Gastroesophageal sphincter (tissue), 3 donors: Measurements from ENCODE around the gene EPHA8.

Source experiments
- EP300 ChIP-seq: sonication (generic); formaldehyde crosslinking; IDR thresholded peaks from one replicate; pipeline ENCODE4 v1.6.1; 2017; ENCODE audit warnings: antibody characterized with exemption, mild to moderate bottlenecking
- POLR2AphosphoS5 ChIP-seq: sonication (generic); formaldehyde crosslinking; IDR thresholded peaks from one replicate; pipeline ENCODE4 v1.6.1; 2017; ENCODE audit warnings: antibody characterized with exemption
- TF ChIP-seq, protein P1 (sequence below), 4 experiments: fragments of 200-600 bp in 2 of 4; fragments of 450-650 bp in 2 of 4; sonication (generic) in 1 of 4; IDR thresholded peaks; one replicate each; pipeline ENCODE4 v1.5.1; 2017 to 2019; ENCODE audit warnings: antibody characterized with exemption in 4 of 4, mild to moderate bottlenecking in 2 of 4, moderate library complexity in 2 of 4

DNA sequence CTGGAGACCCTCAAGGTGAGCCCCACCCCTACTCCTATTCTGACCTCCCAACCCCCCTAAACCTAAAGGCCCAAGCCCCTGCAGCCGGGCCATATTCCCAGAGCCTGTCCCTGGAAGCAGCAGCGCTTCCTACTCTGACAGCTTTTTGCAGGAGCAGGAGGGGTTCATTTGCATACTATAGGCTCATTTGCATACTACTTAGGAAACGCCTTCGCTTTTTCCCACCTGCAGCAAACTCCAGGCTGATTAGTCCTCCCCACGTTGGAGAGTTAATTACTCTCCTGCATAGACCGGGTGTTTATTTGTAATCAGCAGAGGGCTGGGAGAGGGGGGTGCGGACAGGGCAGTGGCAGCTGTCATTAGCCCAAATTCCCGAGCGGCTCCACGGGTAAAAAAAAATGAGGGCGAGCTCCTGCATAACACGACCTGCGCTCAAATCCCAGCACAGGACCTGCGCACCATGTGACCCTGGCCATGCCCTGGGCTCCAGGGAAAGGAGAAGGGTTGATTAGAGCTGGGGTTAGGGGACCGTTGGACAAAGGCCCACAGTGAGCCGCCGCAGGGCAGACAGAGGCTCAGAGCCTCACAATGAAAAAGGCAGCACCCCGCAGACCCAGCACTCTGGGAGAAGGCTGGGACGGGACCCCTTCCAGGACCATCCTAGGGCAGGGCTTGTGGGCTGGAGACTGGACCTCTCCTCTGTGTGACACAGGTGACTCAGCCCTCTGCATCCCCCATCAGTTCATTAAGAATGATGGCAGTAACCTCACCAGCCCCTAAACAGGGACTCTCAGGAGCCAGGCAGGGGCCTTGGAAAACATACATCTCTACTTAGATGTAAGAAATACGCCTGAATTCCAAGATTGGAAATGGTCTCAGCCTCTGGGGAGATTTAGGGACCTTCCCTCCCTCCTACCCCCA, 63.2 kb downstream of the EPHA8 start:
- TF ChIP-seq EP300 (no peak), POLR2AphosphoS5 (no peak)
- TF ChIP-seq, protein P1, sequence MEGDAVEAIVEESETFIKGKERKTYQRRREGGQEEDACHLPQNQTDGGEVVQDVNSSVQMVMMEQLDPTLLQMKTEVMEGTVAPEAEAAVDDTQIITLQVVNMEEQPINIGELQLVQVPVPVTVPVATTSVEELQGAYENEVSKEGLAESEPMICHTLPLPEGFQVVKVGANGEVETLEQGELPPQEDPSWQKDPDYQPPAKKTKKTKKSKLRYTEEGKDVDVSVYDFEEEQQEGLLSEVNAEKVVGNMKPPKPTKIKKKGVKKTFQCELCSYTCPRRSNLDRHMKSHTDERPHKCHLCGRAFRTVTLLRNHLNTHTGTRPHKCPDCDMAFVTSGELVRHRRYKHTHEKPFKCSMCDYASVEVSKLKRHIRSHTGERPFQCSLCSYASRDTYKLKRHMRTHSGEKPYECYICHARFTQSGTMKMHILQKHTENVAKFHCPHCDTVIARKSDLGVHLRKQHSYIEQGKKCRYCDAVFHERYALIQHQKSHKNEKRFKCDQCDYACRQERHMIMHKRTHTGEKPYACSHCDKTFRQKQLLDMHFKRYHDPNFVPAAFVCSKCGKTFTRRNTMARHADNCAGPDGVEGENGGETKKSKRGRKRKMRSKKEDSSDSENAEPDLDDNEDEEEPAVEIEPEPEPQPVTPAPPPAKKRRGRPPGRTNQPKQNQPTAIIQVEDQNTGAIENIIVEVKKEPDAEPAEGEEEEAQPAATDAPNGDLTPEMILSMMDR (IDR thresholded peaks at IDR 0.05): no peak
